Measurements from ENCODE around the gene PTEN. TPM values are rescaled to one million over a fixed set of nuclear protein-coding genes. Genes with fewer than 3 reads are reported as not detected.

The PTEN gene
- total and polyA plus RNA-seq, 4 donors: 29.4 to 334 (median 64.1) TPM

DNA sequence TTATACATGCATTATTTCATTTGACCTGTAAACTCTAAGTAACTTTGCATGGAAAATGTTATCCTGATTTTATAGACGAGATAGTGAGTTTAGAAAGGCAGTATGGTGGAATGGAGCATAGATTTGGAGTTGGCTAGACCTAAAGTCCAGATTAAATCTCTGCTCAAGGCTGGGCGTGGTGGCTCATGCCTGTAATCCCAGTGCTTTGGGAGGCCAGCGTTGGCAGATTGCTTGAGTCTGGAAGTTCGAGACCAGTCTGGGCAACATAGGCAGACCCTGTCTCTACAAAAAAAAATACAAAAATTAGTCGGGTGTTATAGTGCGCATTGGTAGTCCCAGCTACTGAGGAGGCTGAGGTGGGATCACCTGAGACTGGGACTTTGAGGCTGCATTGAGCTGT, 9.4 kb downstream of the PTEN start:
- no peak for TF ChIP-seq CTCF (IDR thresholded peaks at IDR 0.05; ENCODE audit: control extremely low read depth, extremely low read depth)
- H3K27me3 ChIP-seq (ENCODE audit: control insufficient read depth in 3 of 3, insufficient read depth in 3 of 3, low read length in 2 of 3): no peaks in the 10 kb centered on the region
- peaks cover 0 to 10% (median 4%) of the 10 kb centered on the region in 4 donors for H3K36me3 ChIP-seq (ENCODE audit: control insufficient read depth in 4 of 4, insufficient read depth in 4 of 4, low read length in 4 of 4)
- ATAC-seq (ENCODE audit: insufficient read depth, low FRiP score) (no peak), DNase-seq (no peak)
- peaks cover 0 to 53% (median 8%) of the 10 kb centered on the region in 5 donors for H3K4me1 ChIP-seq (ENCODE audit: control insufficient read depth in 5 of 5, insufficient read depth in 5 of 5, low read length in 5 of 5)
- no peaks in the 10 kb centered on the region for H3K9me3 ChIP-seq (ENCODE audit: control insufficient read depth in 4 of 4, insufficient read depth in 3 of 4, low read length in 3 of 4)
- H3K9ac ChIP-seq (ENCODE audit: insufficient read depth in 1 of 2, low read length in 2 of 2): no peak overlapping the region
- H3K4me3 ChIP-seq: no peak overlapping the region
- WGBS, 2 donors: 90 to 97% methylated on average over 6 of the region's 6 CpGs
- H3K27ac ChIP-seq (ENCODE audit: low read depth in 1 of 2, low read length in 1 of 2): no peak overlapping the region

DNA sequence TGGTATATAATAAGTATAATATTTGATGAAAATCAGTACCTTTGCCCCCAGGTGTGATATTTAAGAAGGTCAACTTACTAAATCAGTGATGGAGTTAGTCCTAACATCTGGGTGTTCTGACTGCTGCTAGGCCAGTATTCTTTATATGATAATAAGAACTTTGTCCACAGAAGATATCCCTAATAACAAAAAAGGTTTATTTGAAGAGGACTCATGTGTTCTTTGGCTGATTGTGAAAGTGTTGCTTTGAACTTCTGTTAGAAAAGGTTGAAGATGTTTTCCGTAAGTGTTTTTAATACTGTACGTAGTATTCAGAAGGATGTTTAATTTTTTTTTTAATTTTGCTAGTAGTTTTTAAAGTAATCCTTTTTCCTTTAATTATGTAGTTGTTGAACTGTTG, 10.2 kb downstream of the PTEN start:
- no peaks in the 10 kb centered on the region for H3K27me3 ChIP-seq (ENCODE audit: control insufficient read depth in 3 of 3, insufficient read depth in 3 of 3, low read length in 2 of 3)
- H3K9ac ChIP-seq (ENCODE audit: insufficient read depth in 1 of 2, low read length in 2 of 2): no peak overlapping the region
- DNase-seq: no peak
- WGBS, 2 donors: 69 to 77% methylated on average over 2 of the region's 2 CpGs
- TF ChIP-seq CTCF (IDR thresholded peaks at IDR 0.05; ENCODE audit: control extremely low read depth, extremely low read depth): no peak
- no peak overlapping the region for H3K4me3 ChIP-seq
- peaks cover 0 to 14% (median 6%) of the 10 kb centered on the region in 4 donors for H3K36me3 ChIP-seq (ENCODE audit: control insufficient read depth in 4 of 4, insufficient read depth in 4 of 4, low read length in 4 of 4)
- no peak overlapping the region for H3K27ac ChIP-seq (ENCODE audit: low read depth in 1 of 2, low read length in 1 of 2)
- H3K9me3 ChIP-seq (ENCODE audit: control insufficient read depth in 4 of 4, insufficient read depth in 3 of 4, low read length in 3 of 4): no peaks in the 10 kb centered on the region
- peaks cover 0 to 46% (median 8%) of the 10 kb centered on the region in 5 donors for H3K4me1 ChIP-seq (ENCODE audit: control insufficient read depth in 5 of 5, insufficient read depth in 5 of 5, low read length in 5 of 5)
- ATAC-seq (ENCODE audit: insufficient read depth, low FRiP score): no peak

DNA sequence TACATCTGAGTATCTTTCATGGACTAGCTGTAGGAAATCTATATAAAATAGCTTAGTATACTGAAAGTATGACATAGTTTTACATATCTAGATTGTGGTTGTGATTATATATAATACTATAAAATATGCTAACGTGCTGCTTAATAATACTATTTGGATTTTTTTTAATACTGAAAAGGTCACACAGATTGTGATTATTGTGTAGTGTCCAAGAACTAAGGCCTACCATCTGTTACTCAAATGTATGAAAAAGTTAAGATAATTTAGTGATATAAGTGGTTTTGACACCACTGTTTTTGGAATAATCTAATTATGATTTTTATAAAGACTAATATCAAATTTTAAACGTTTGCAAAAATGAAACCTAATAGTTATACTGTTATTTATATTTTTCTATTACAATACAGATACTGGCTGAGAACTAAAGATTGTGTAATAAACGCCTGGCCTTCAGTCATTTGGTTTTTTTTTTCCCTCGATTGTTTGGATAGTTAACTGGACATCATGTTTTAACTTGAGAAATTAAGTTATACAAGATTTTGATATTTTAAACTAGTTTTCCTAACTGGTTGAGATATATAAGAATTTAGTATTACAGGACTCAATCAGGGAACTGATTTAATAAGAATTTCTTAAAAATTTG, 12.6 kb downstream of the PTEN start:
- H3K4me1 ChIP-seq (ENCODE audit: control insufficient read depth in 5 of 5, insufficient read depth in 5 of 5, low read length in 5 of 5): peaks cover 0 to 24% (median 5%) of the 10 kb centered on the region in 5 donors
- no peaks in the 10 kb centered on the region for H3K27me3 ChIP-seq (ENCODE audit: control insufficient read depth in 3 of 3, insufficient read depth in 3 of 3, low read length in 2 of 3)
- 34 to 40% methylated on average over 4 of the region's 4 CpGs for WGBS, 2 donors
- H3K36me3 ChIP-seq (ENCODE audit: control insufficient read depth in 4 of 4, insufficient read depth in 4 of 4, low read length in 4 of 4): peaks cover 2 to 17% (median 6%) of the 10 kb centered on the region in 4 donors
- ATAC-seq (ENCODE audit: insufficient read depth, low FRiP score) (no peak), DNase-seq (no peak)
- TF ChIP-seq CTCF (IDR thresholded peaks at IDR 0.05; ENCODE audit: control extremely low read depth, extremely low read depth): no peak
- H3K9me3 ChIP-seq (ENCODE audit: control insufficient read depth in 4 of 4, insufficient read depth in 3 of 4, low read length in 3 of 4): no peaks in the 10 kb centered on the region
- no peak overlapping the region for H3K4me3 ChIP-seq
- H3K27ac ChIP-seq (ENCODE audit: low read depth in 1 of 2, low read length in 1 of 2): no peak overlapping the region
- no peak overlapping the region for H3K9ac ChIP-seq (ENCODE audit: insufficient read depth in 1 of 2, low read length in 2 of 2)

Data from lung (tissue), 12 donors.